Thymus (tissue), 11 donors: ENCODE data around the gene NEK11. TPM values are rescaled to one million over a fixed set of nuclear protein-coding genes. Genes with fewer than 3 reads are reported as not detected.

Experiments
- DNase-seq, 9 donors: peaks; one replicate each; pipeline ENCODE4 v3.0.0-alpha.2; 2013; ENCODE audit warnings: low spot score in 9 of 9, low read depth in 6 of 9, missing footprints in 1 of 9
- H3K27ac ChIP-seq, 2 donors: one replicate each; pipeline ENCODE4 v1.5.1; 2013; ENCODE audit warnings: control low read depth in 1 of 2, low read depth in 1 of 2, low read length in 1 of 2, mild to moderate bottlenecking in 1 of 2, moderate library complexity in 1 of 2
- H3K27me3 ChIP-seq, 2 donors: one replicate each; pipeline ENCODE4 v1.5.1; 2013; ENCODE audit warnings: low read length in 1 of 2; ENCODE audit not compliant: control insufficient read depth in 2 of 2, insufficient read depth in 1 of 2
- H3K36me3 ChIP-seq, 2 donors: one replicate each; pipeline ENCODE4 v1.5.1; 2013; ENCODE audit warnings: low read length in 1 of 2, mild to moderate bottlenecking in 1 of 2, moderate library complexity in 1 of 2; ENCODE audit not compliant: control insufficient read depth in 2 of 2, insufficient read depth in 2 of 2
- H3K4me1 ChIP-seq, 2 donors: one replicate each; pipeline ENCODE4 v1.5.1; 2013; ENCODE audit warnings: low read length in 2 of 2; ENCODE audit not compliant: control insufficient read depth in 2 of 2, insufficient read depth in 2 of 2
- H3K4me3 ChIP-seq, 2 donors: one replicate each; pipeline ENCODE4 v1.5.1; 2013; ENCODE audit warnings: low read length in 2 of 2, control low read depth in 1 of 2, mild to moderate bottlenecking in 1 of 2
- H3K9me3 ChIP-seq, 2 donors: one replicate each; pipeline ENCODE4 v1.5.1; 2013; ENCODE audit warnings: low read length in 1 of 2, mild to moderate bottlenecking in 1 of 2; ENCODE audit not compliant: control insufficient read depth in 2 of 2, insufficient read depth in 1 of 2
- WGBS: extraction: QIAGEN DNeasy Blood & Tissue Kit; methylation state at CpG from one replicate; pipeline ENCODE4 v1.1.7; 2013; 5-methylcytosine and 5-hydroxymethylcytosine counted together
- polyA plus RNA-seq: library from polyadenylated mRNA; stranded (reverse); fragments of 200-250 nt; gene quantifications from one replicate; pipeline ENCODE4 v1.2.3, GENCODE V29; 2013
- total RNA-seq: library from RNA; stranded (reverse); fragments of 120-200 nt; gene quantifications from one replicate; pipeline ENCODE4 v1.2.4, GENCODE V29; 2013
- donor health status: healthy.

NEK11 gene
- total and polyA plus RNA-seq, 2 donors: 1.8 to 3.2 TPM

DNA sequence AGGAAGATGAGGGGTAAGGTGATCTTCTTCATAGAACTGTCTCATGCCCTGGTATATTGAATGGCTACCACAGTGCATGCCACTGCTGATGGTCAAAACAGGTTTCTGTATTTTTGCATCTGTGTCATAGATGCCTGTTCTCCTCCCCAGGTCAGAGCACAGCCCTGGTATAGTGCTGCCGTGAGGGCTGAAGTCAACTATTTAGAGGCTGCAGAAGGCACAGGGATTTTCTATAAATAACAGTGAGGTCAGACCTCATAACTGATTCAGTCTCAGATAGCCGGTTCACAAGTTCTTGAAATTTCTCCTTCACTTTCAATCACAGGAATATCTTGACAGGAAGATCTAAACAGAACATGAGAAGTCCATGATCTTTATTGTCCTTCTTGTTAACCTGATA is 255.7 kb downstream of the NEK11 start:
- Histone ChIP-seq H3K27me3 (no peaks in the 10 kb centered on the region), H3K4me1 (no peaks in the 10 kb centered on the region), H3K9me3 (no peaks in the 10 kb centered on the region), H3K27ac (no peak overlapping the region), H3K4me3 (no peak overlapping the region), H3K36me3 (no peaks in the 10 kb centered on the region)
- 91% methylated on average over 2 of the region's 2 CpGs for WGBS
- DNase-seq: no peak

DNA sequence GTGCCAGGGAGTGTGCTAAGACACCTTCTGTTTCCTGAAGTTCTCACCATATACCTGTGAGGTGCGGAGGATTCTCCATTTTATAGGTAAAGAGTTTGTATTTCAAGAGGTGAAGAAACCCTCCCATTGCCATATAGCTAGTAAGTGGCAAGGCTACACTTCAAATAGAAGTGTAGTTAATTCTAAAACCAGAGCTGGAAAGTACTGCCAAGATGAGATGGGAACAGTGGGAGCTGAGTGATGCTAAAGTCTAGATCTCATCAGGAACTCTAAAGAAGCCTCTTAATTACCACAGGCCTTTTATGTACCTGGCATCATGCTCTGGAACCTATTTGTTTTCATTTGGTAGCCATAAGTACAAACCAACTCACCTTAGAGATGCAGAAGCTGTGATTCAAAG is 256.3 kb downstream of the NEK11 start:
- Histone ChIP-seq H3K36me3 (no peaks in the 10 kb centered on the region), H3K4me3 (no peak overlapping the region), H3K27ac (no peak overlapping the region), H3K4me1 (no peaks in the 10 kb centered on the region), H3K9me3 (no peaks in the 10 kb centered on the region), H3K27me3 (no peaks in the 10 kb centered on the region)
- WGBS: 94% methylated on average over 1 of the region's 1 CpG
- DNase-seq: no peak

- Histone ChIP-seq H3K27me3 (no peaks in the 10 kb centered on the region), H3K4me3 (no peak overlapping the region), H3K4me1 (no peaks in the 10 kb centered on the region), H3K9me3 (no peaks in the 10 kb centered on the region), H3K36me3 (no peaks in the 10 kb centered on the region), H3K27ac (no peak overlapping the region)
- 95% methylated on average over 3 of the region's 3 CpGs for WGBS
- DNase-seq: no peak
Observed at GRCh38 chr3:131283862-131284261, 257.2 kb downstream of the NEK11 start.

GRCh38 chr3:131284302-131284701 is 257.6 kb downstream of the NEK11 start:
- no peaks in the 10 kb centered on the region for H3K9me3 ChIP-seq
- no peaks in the 10 kb centered on the region for H3K27me3 ChIP-seq
- H3K36me3 ChIP-seq: no peaks in the 10 kb centered on the region
- H3K27ac ChIP-seq: no peak overlapping the region
- no peak overlapping the region for H3K4me3 ChIP-seq
- 95% methylated on average over 1 of the region's 1 CpG for WGBS
- no peak for DNase-seq
- H3K4me1 ChIP-seq: no peaks in the 10 kb centered on the region

DNA sequence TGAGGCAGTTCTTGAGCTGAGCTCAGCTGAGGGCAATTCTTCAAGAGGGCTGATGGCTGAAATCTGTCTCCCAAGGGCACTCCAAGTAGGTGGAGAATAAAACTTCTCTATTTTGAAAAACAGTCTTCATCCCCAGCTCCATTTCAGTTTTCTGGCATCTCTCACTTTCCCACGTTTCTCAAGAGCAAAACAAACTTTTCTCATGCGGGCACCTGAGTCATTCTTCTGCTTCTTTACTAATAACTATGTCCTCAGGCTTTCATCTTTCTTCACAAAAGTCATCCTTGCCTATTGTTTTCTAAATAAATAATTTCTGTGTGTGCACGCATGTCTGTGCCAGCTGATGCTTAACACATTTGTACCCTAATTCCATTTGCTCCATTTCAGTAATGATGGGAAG is 258.8 kb downstream of the NEK11 start:
- Histone ChIP-seq H3K4me1 (no peaks in the 10 kb centered on the region), H3K36me3 (no peaks in the 10 kb centered on the region), H3K27ac (no peak overlapping the region), H3K27me3 (no peaks in the 10 kb centered on the region), H3K9me3 (no peaks in the 10 kb centered on the region), H3K4me3 (no peak overlapping the region)
- no peak for DNase-seq
- 90% methylated on average over 3 of the region's 3 CpGs for WGBS

- no peak overlapping the region for H3K4me3 ChIP-seq
- no peak for DNase-seq
- 99% methylated on average over 1 of the region's 1 CpG for WGBS
Observed at GRCh38 chr3:131299836-131300235, 273.2 kb downstream of the NEK11 start.

GRCh38 chr3:131303848-131304247 is 277.2 kb downstream of the NEK11 start:
- Histone ChIP-seq H3K4me1 (no peaks in the 10 kb centered on the region), H3K9me3 (no peaks in the 10 kb centered on the region), H3K4me3 (no peak overlapping the region), H3K36me3 (no peaks in the 10 kb centered on the region), H3K27me3 (no peaks in the 10 kb centered on the region), H3K27ac (no peak overlapping the region)
- no peak for DNase-seq

More at GRCh38 chr3:131299836-131300235, 273.2 kb downstream of the NEK11 start:
- H3K36me3 ChIP-seq: no peaks in the 10 kb centered on the region
- H3K27me3 ChIP-seq: no peaks in the 10 kb centered on the region
- H3K27ac ChIP-seq: no peak overlapping the region
- no peaks in the 10 kb centered on the region for H3K9me3 ChIP-seq
- H3K4me1 ChIP-seq: no peaks in the 10 kb centered on the region

GRCh38 chr3:131304890-131305289 is 278.2 kb downstream of the NEK11 start:
- Histone ChIP-seq H3K4me3 (no peak overlapping the region), H3K27ac (no peak overlapping the region), H3K36me3 (no peaks in the 10 kb centered on the region), H3K4me1 (no peaks in the 10 kb centered on the region), H3K9me3 (no peaks in the 10 kb centered on the region), H3K27me3 (no peaks in the 10 kb centered on the region)
- WGBS: 92% methylated on average over 5 of the region's 5 CpGs
- no peak for DNase-seq

GRCh38 chr3:131306242-131306641 is 279.6 kb downstream of the NEK11 start:
- no peak for DNase-seq
- no peaks in the 10 kb centered on the region for H3K4me1 ChIP-seq
- H3K9me3 ChIP-seq: no peaks in the 10 kb centered on the region
- H3K4me3 ChIP-seq: no peak overlapping the region
- H3K27ac ChIP-seq: no peak overlapping the region
- H3K36me3 ChIP-seq: no peaks in the 10 kb centered on the region
- H3K27me3 ChIP-seq: no peaks in the 10 kb centered on the region

GRCh38 chr3:131314318-131314717 is 287.6 kb downstream of the NEK11 start:
- H3K27me3 ChIP-seq: no peaks in the 10 kb centered on the region
- DNase-seq: no peak
- no peaks in the 10 kb centered on the region for H3K36me3 ChIP-seq
- H3K4me1 ChIP-seq: no peaks in the 10 kb centered on the region
- no peak overlapping the region for H3K27ac ChIP-seq
- H3K4me3 ChIP-seq: no peak overlapping the region
- H3K9me3 ChIP-seq: no peaks in the 10 kb centered on the region
